GM12873 (cell line): ENCODE data around the gene HIPK3.

Experiments
- CTCF ChIP-seq: IDR thresholded peaks from 2 replicates; pipeline ENCODE4 v1.5.1; 2012; ENCODE audit warnings: low read depth, mild to moderate bottlenecking, moderate library complexity, low read length, control low read depth; ENCODE audit not compliant: insufficient read depth; ENCODE audit errors: missing control alignments

Gene HIPK3

GRCh38 chr11:33310720-33311500 is 53.7 kb downstream of the HIPK3 start:
- no peak for TF ChIP-seq CTCF

GRCh38 chr11:33311680-33312079 is 54.5 kb downstream of the HIPK3 start:
- TF ChIP-seq CTCF, result no peak

- TF ChIP-seq CTCF, result no peak
These were observed 58.6 kb downstream of the HIPK3 start for GRCh38 chr11:33315822-33316221.

- no peak for TF ChIP-seq CTCF
These were observed 60.5 kb downstream of the HIPK3 start for GRCh38 chr11:33317662-33318061.

- peak; percentile 21 for TF ChIP-seq CTCF
These were observed 63.0 kb downstream of the HIPK3 start for GRCh38 chr11:33320016-33320813.

GRCh38 chr11:33320814-33321330 is 63.7 kb downstream of the HIPK3 start:
- TF ChIP-seq CTCF, result no peak

- TF ChIP-seq CTCF, result no peak
These were observed 64.2 kb downstream of the HIPK3 start for GRCh38 chr11:33321422-33321821.
